GM19372 (cell line): ENCODE results near the gene EIF1AD.
A peak's percentile ranks its signal among the peaks of the same experiment; 100 is the strongest.
"Not testable (repeated sequence)": the region's sequence is repeated elsewhere in the genome, so short reads cannot be mapped to it uniquely, and the experiment has no call there.

Experiments used
- ATAC-seq: cut with Tn5 transposase; IDR thresholded peaks from one replicate; pipeline ENCODE4 v1.9.1; 2021; ENCODE audit warnings: mild to moderate bottlenecking, low read depth, moderate library complexity; ENCODE audit not compliant: unreplicated experiment

The EIF1AD gene

GRCh38 chr11:65973439-65974110, 28.4 kb downstream of the EIF1AD start:
- ATAC-seq = no peak

- ATAC-seq = no peak
These were observed 29.8 kb downstream of the EIF1AD start for GRCh38 chr11:65972116-65972515.

GRCh38 chr11:65968600-65969482, 33.1 kb downstream of the EIF1AD start:
- ATAC-seq = no peak

- no peak for ATAC-seq
These were observed 34.5 kb downstream of the EIF1AD start for GRCh38 chr11:65967329-65967934.

GRCh38 chr11:65965986-65966762, 35.8 kb downstream of the EIF1AD start:
- ATAC-seq = no peak

GRCh38 chr11:65964906-65965305, 37.1 kb downstream of the EIF1AD start:
- ATAC-seq = no peak

- ATAC-seq = no peak
These were observed 39.8 kb downstream of the EIF1AD start for GRCh38 chr11:65962141-65962564.

- peak; percentile 96 for ATAC-seq
These were observed 40.5 kb downstream of the EIF1AD start, which contains the start of gene SART1 for GRCh38 chr11:65961267-65962140. Gene SART1, plus strand, starts transcription at chr11:65961734. Its CDS starts 47 bp downstream, at chr11:65961781.

- no peak for ATAC-seq
These were observed 41.1 kb downstream of the EIF1AD start for GRCh38 chr11:65960824-65961266.

GRCh38 chr11:65958774-65959420, 43.1 kb downstream of the EIF1AD start:
- ATAC-seq = no peak

GRCh38 chr11:65958291-65958690, 43.7 kb downstream of the EIF1AD start:
- no peak for ATAC-seq

GRCh38 chr11:65954771-65955170, 47.2 kb downstream of the EIF1AD start:
- ATAC-seq = no peak

- ATAC-seq = no peak
These were observed 48.5 kb downstream of the EIF1AD start for GRCh38 chr11:65953471-65953870.

- no peak for ATAC-seq
These were observed 49.9 kb downstream of the EIF1AD start for GRCh38 chr11:65952052-65952521.

- not testable (repeated sequence) for ATAC-seq
These were observed 50.3 kb downstream of the EIF1AD start for GRCh38 chr11:65951641-65952040.

GRCh38 chr11:65950711-65951110, 51.2 kb downstream of the EIF1AD start:
- not testable (repeated sequence) for ATAC-seq

- ATAC-seq = no peak
These were observed 54.3 kb downstream of the EIF1AD start for GRCh38 chr11:65947603-65948125.

- ATAC-seq = no peak
These were observed 54.8 kb downstream of the EIF1AD start for GRCh38 chr11:65947133-65947532.
